SK-N-SH (cell line): Measurements from ENCODE around the gene PCGF2.

ENCODE experiments used
- CHD2 ChIP-seq: fragments of 150-350 bp; IDR thresholded peaks from 2 replicates; pipeline ENCODE4 v1.6.1; 2018; ENCODE audit warnings: low read length; ENCODE audit not compliant: partially characterized antibody
- CTCF ChIP-seq: fragments of 200-600 bp; sonication (generic); IDR thresholded peaks from 2 replicates; pipeline ENCODE4 v1.6.1; 2017; ENCODE audit warnings: antibody characterized with exemption, mild to moderate bottlenecking, moderate library complexity
- EP300 ChIP-seq, 2 experiments: IDR thresholded peaks; 2 replicates each; pipeline versions ENCODE4 v1.4.0 to v1.6.1; 2012; ENCODE audit warnings: borderline replicate concordance in 1 of 2, low read depth in 1 of 2, low read length in 1 of 2
- FOXM1 ChIP-seq: IDR thresholded peaks from 2 replicates; pipeline ENCODE4 v1.4.0; 2012; ENCODE audit warnings: low read depth, mild to moderate bottlenecking
- JUND ChIP-seq: IDR thresholded peaks from 2 replicates; pipeline ENCODE4 v1.4.0; 2012
- MAX ChIP-seq: IDR thresholded peaks from 2 replicates; pipeline ENCODE4 v1.4.0; 2012; ENCODE audit warnings: low read depth
- POLR2AphosphoS5 ChIP-seq: IDR thresholded peaks from 2 replicates; pipeline ENCODE4 v1.6.1; 2012; ENCODE audit warnings: low read depth, low read length
- RFX5 ChIP-seq: IDR thresholded peaks from 2 replicates; pipeline ENCODE4 v1.6.1; 2012; ENCODE audit warnings: mild to moderate bottlenecking, improper control_type of control experiment, low read length
- SIN3A ChIP-seq: IDR thresholded peaks from 2 replicates; pipeline ENCODE4 v1.6.1; 2012; ENCODE audit warnings: low read depth, mild to moderate bottlenecking, low read length, moderate library complexity, borderline replicate concordance
- TAF1 ChIP-seq: IDR thresholded peaks from 2 replicates; pipeline ENCODE4 v1.6.1; 2012; ENCODE audit warnings: low read depth, mild to moderate bottlenecking, low read length, moderate library complexity, borderline replicate concordance
- USF2 ChIP-seq: fragments of 150-350 bp; IDR thresholded peaks from 2 replicates; pipeline ENCODE4 v1.6.1; 2017; ENCODE audit warnings: antibody characterized with exemption, low read length, low read depth, borderline replicate concordance

GRCh38 chr17:38791162-38791561 lies 43.0 kb upstream of the PCGF2 start:
- no peak for TF ChIP-seq MAX
- TF ChIP-seq CTCF = no peak
- TF ChIP-seq USF2 = no peak
- no peak for TF ChIP-seq RFX5
- no peak for TF ChIP-seq JUND
- no peak for TF ChIP-seq SIN3A
- TF ChIP-seq TAF1 = no peak
- TF ChIP-seq POLR2AphosphoS5 = no peak
- no peak for TF ChIP-seq FOXM1
- no peak for TF ChIP-seq EP300 (IDR thresholded peaks at IDR 0.05; ENCODE audit: borderline replicate concordance in 1 of 2, low read depth in 1 of 2, low read length in 1 of 2)
- no peak for TF ChIP-seq CHD2
